HCT116 (cell line): ENCODE results near the gene CREBBP. TPM values are rescaled to one million over a fixed set of nuclear protein-coding genes. Genes with fewer than 3 reads are reported as not detected.

Experiments used
- ATAC-seq: fragments of 200-7000 bp; cut with Tn5 transposase; 2 replicates; pipeline ENCODE4 v1.9.1; 2020; ENCODE audit warnings: mild to moderate bottlenecking, moderate library complexity
- BruUV-seq: library from RNA; stranded (reverse); fragments of 400-500 nt; replicated peaks from 2 replicates; lab custom pipeline; 2021; lab: Mats Ljungman, UMichigan
- CTCF ChIA-PET: fragments of 300-600 bp; sonication (Branson Sonifier 250); formaldehyde crosslinking; loops from one replicate; lab custom pipeline; 2021; ENCODE audit warnings: antibody characterized with exemption; lab: Charles Lee
- POLR2A ChIA-PET: fragments of 300-600, 350-600 bp; sonication (Branson Sonifier 250); formaldehyde crosslinking; loops from one replicate; lab custom pipeline; 2021; ENCODE audit warnings: antibody characterized with exemption; lab: Charles Lee
- RAD21 ChIA-PET, 2 experiments: fragments of 300-600 bp; sonication (Branson Sonifier 250); formaldehyde crosslinking; loops; one replicate each; lab custom pipeline; 2023; ENCODE audit warnings: low total read pairs in 2 of 2; ENCODE audit not compliant: uncharacterized antibody in 2 of 2, unreplicated experiment in 2 of 2, low non-redundant PET in 1 of 2; lab: Charles Lee
- DNase-seq: peaks from one replicate; pipeline ENCODE4 v3.0.0-alpha.2; 2010; ENCODE audit warnings: low read depth, low spot score
- H2AFZ ChIP-seq: fragments of 200-600 bp; shearing (Covaris generic), sonication (generic); 2 replicates; pipeline ENCODE4 v1.6.1; 2017; ENCODE audit warnings: low read depth, mixed run types, mixed read lengths, antibody characterized with exemption, low read length; ENCODE audit not compliant: poor library complexity, severe bottlenecking
- H3K27ac ChIP-seq: 2 replicates; pipeline ENCODE4 v1.5.1; 2012; ENCODE audit warnings: low read depth, low read length
- H3K27me3 ChIP-seq: fragments of 200-600 bp; sonication (generic); 2 replicates; pipeline ENCODE4 v1.6.1; 2016; ENCODE audit warnings: mixed run types, low read length, mixed read lengths; ENCODE audit not compliant: insufficient read depth
- H3K36me3 ChIP-seq, 2 experiments: fragments of 200-500 bp in 1 of 2; fragments of 200-600 bp in 1 of 2; sonication (Bioruptor generic) in 1 of 2; sonication (generic) in 1 of 2; 2 replicates each; pipeline versions ENCODE4 v1.5.1 to v1.6.1; 2014 to 2016; ENCODE audit warnings: low read length in 2 of 2, inconsistent platforms in 1 of 2, mixed read lengths in 1 of 2, mixed run types in 1 of 2; ENCODE audit not compliant: insufficient read depth in 2 of 2, control insufficient read depth in 1 of 2
- H3K4me1 ChIP-seq, 2 experiments: fragments of 200-600 bp in 1 of 2; sonication (generic) in 1 of 2; 2 replicates each; pipeline versions ENCODE4 v1.5.1 to v1.6.1; 2012 to 2017; ENCODE audit warnings: low read length in 2 of 2, inconsistent platforms in 1 of 2, mild to moderate bottlenecking in 1 of 2, mixed read lengths in 1 of 2, mixed run types in 1 of 2, moderate library complexity in 1 of 2; ENCODE audit not compliant: insufficient read depth in 2 of 2, control insufficient read depth in 1 of 2
- H3K4me2 ChIP-seq: fragments of 200-600 bp; sonication (generic); 2 replicates; pipeline ENCODE4 v1.6.1; 2017; ENCODE audit warnings: mixed run types, low read length, mixed read lengths
- H3K4me3 ChIP-seq, 2 experiments: fragments of 200-600 bp in 1 of 2; sonication (generic) in 1 of 2; replicated peaks in 1 of 2; 2 replicates each; pipeline ENCODE4 v1.5.1; 2011 to 2016; ENCODE audit warnings: low read length in 2 of 2, control low read depth in 1 of 2, low read depth in 1 of 2, mild to moderate bottlenecking in 1 of 2, mixed read lengths in 1 of 2, mixed run types in 1 of 2
- H3K79me2 ChIP-seq: fragments of 200-600 bp; sonication (generic); 2 replicates; pipeline ENCODE4 v1.6.1; 2017; ENCODE audit warnings: mild to moderate bottlenecking, mixed run types, low read length, moderate library complexity, mixed read lengths; ENCODE audit not compliant: insufficient read depth
- H3K9ac ChIP-seq: fragments of 200-600 bp; sonication (generic); 2 replicates; pipeline ENCODE4 v1.6.1; 2016; ENCODE audit warnings: low read length, mixed read lengths
- H3K9me2 ChIP-seq: fragments of 200-600 bp; sonication (generic), shearing (Covaris generic); 2 replicates; pipeline ENCODE4 v1.6.1; 2017; ENCODE audit warnings: mixed run types, mild to moderate bottlenecking, moderate library complexity; ENCODE audit not compliant: insufficient read depth
- H3K9me3 ChIP-seq, 2 experiments: fragments of 200-500 bp in 1 of 2; fragments of 200-600 bp in 1 of 2; sonication (Bioruptor generic) in 1 of 2; sonication (generic) in 1 of 2; 2 replicates each; pipeline ENCODE4 v1.6.1; 2014 to 2017; ENCODE audit warnings: low read length in 2 of 2, mixed read lengths in 2 of 2, inconsistent platforms in 1 of 2, low read depth in 1 of 2, mild to moderate bottlenecking in 1 of 2, mixed run types in 1 of 2, moderate library complexity in 1 of 2; ENCODE audit not compliant: control insufficient read depth in 1 of 2, insufficient read depth in 1 of 2
- H4K20me1 ChIP-seq: fragments of 200-600 bp; sonication (generic), shearing (Covaris generic); 2 replicates; pipeline ENCODE4 v1.6.1; 2017; ENCODE audit warnings: mixed run types, mild to moderate bottlenecking, moderate library complexity; ENCODE audit not compliant: insufficient read depth
- ATF3 ChIP-seq: IDR thresholded peaks from 2 replicates; pipeline ENCODE4 v1.6.1; 2012
- CBX3 ChIP-seq: IDR thresholded peaks from 2 replicates; pipeline ENCODE4 v1.6.1; 2012; ENCODE audit warnings: low read depth
- CEBPB ChIP-seq: IDR thresholded peaks from 2 replicates; pipeline ENCODE4 v1.6.1; 2012; ENCODE audit warnings: low read depth
- CTCF ChIP-seq, 3 experiments: fragments of 200-600 bp in 1 of 3; sonication (generic) in 1 of 3; IDR thresholded peaks in 2 of 3; conservative IDR thresholded peaks in 1 of 3; 2 replicates each; pipeline ENCODE4 v1.5.1; 2012 to 2017; ENCODE audit warnings: low read depth in 2 of 3, low read length in 2 of 3, antibody characterized with exemption in 1 of 3, borderline replicate concordance in 1 of 3, control low read depth in 1 of 3, mild to moderate bottlenecking in 1 of 3, mixed read lengths in 1 of 3, mixed run types in 1 of 3, moderate library complexity in 1 of 3; ENCODE audit not compliant: insufficient read depth in 1 of 3
- EGR1 ChIP-seq: IDR thresholded peaks from 2 replicates; pipeline ENCODE4 v1.6.1; 2012; ENCODE audit warnings: low read depth
- JUND ChIP-seq: IDR thresholded peaks from 2 replicates; pipeline ENCODE4 v1.6.1; 2012
- MAX ChIP-seq: IDR thresholded peaks from 2 replicates; pipeline ENCODE4 v1.6.1; 2012
- SIN3A ChIP-seq: IDR thresholded peaks from 2 replicates; pipeline ENCODE4 v1.6.1; 2012; ENCODE audit warnings: low read depth
- SP1 ChIP-seq: IDR thresholded peaks from 2 replicates; pipeline ENCODE4 v1.6.1; 2012; ENCODE audit warnings: low read depth
- TCF7L2 ChIP-seq: IDR thresholded peaks from 2 replicates; pipeline ENCODE4 v1.7.0; 2011; ENCODE audit warnings: borderline replicate concordance, inconsistent platforms; ENCODE audit not compliant: insufficient read depth, insufficient read length; ENCODE audit errors: extremely low read depth
- ZFX ChIP-seq: fragments of 450-650 bp; IDR thresholded peaks from 2 replicates; pipeline ENCODE4 v1.6.1; 2017
- ZNF274 ChIP-seq: fragments of 200-500 bp; sonication (Bioruptor generic); IDR thresholded peaks from 2 replicates; pipeline ENCODE4 v1.6.1; 2014; ENCODE audit warnings: mild to moderate bottlenecking, low read depth, low read length, inconsistent platforms
- intact Hi-C: fragments of 100-400 bp; cut with micrococcal nuclease; formaldehyde crosslinking; loops from 2 replicates; pipeline ENCODE4 v1.10.0; 2022
- total RNA-seq: library from RNA; stranded (reverse); gene quantifications from one replicate; pipeline ENCODE4 v1.2.1, GENCODE V29; 2021; ENCODE audit not compliant: unreplicated experiment
- TF ChIP-seq, protein P1 (sequence below): IDR thresholded peaks from 2 replicates; pipeline ENCODE4 v1.6.1; 2012; ENCODE audit warnings: low read depth

The CREBBP gene
- total RNA-seq, 1 experiment from 2014 or later: 42.7 TPM

- DNase-seq (no peak), ATAC-seq (no peak)
- TF ChIP-seq, protein P1, sequence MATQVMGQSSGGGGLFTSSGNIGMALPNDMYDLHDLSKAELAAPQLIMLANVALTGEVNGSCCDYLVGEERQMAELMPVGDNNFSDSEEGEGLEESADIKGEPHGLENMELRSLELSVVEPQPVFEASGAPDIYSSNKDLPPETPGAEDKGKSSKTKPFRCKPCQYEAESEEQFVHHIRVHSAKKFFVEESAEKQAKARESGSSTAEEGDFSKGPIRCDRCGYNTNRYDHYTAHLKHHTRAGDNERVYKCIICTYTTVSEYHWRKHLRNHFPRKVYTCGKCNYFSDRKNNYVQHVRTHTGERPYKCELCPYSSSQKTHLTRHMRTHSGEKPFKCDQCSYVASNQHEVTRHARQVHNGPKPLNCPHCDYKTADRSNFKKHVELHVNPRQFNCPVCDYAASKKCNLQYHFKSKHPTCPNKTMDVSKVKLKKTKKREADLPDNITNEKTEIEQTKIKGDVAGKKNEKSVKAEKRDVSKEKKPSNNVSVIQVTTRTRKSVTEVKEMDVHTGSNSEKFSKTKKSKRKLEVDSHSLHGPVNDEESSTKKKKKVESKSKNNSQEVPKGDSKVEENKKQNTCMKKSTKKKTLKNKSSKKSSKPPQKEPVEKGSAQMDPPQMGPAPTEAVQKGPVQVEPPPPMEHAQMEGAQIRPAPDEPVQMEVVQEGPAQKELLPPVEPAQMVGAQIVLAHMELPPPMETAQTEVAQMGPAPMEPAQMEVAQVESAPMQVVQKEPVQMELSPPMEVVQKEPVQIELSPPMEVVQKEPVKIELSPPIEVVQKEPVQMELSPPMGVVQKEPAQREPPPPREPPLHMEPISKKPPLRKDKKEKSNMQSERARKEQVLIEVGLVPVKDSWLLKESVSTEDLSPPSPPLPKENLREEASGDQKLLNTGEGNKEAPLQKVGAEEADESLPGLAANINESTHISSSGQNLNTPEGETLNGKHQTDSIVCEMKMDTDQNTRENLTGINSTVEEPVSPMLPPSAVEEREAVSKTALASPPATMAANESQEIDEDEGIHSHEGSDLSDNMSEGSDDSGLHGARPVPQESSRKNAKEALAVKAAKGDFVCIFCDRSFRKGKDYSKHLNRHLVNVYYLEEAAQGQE: no peak
- TF ChIP-seq CEBPB: no peak
- TF ChIP-seq CBX3: no peak
- no peak for TF ChIP-seq MAX
- TF ChIP-seq SP1: no peak
- TF ChIP-seq ZFX: no peak
- no peak for TF ChIP-seq ZNF274
- TF ChIP-seq JUND: no peak
- no peak for TF ChIP-seq SIN3A
- no peak for TF ChIP-seq EGR1
- no peak for TF ChIP-seq TCF7L2
- TF ChIP-seq ATF3: no peak
- no peak for TF ChIP-seq CTCF (IDR thresholded peaks at IDR 0.05 in 2 of 3, conservative IDR thresholded peaks at IDR 0.05 in 1 of 3; ENCODE audit: borderline replicate concordance in 1 of 3, insufficient read depth in 1 of 3, low read depth in 2 of 3, low read length in 2 of 3)
- no peak overlapping the region for H2AFZ ChIP-seq
- H4K20me1 ChIP-seq: peaks cover 37% of the 10 kb centered on the region; the same call in 1 of the 2 replicates
- RAD21 ChIA-PET: no interaction called here
- H3K9me3 ChIP-seq: no peaks in the 10 kb centered on the region
- H3K9ac ChIP-seq: no peak overlapping the region
- POLR2A ChIA-PET: no interaction called here
- H3K4me1 ChIP-seq: peaks cover 16 to 29% of the 10 kb centered on the region in 2 experiments
- no TSS peak for BruUV-seq
- intact Hi-C loops: no loop called here
- H3K27ac ChIP-seq: no peak overlapping the region
- no peak overlapping the region for H3K4me2 ChIP-seq
- CTCF ChIA-PET: no interaction called here
- peaks cover 0 to 4% of the 10 kb centered on the region in 2 experiments; a peak in 1 of 4 replicates for H3K36me3 ChIP-seq
- no peaks in the 10 kb centered on the region for H3K9me2 ChIP-seq
- no peak overlapping the region for H3K4me3 ChIP-seq
- peaks cover 100% of the 10 kb centered on the region for H3K79me2 ChIP-seq
- no peaks in the 10 kb centered on the region for H3K27me3 ChIP-seq
Observed at GRCh38 chr16:3873482-3874173, 6.9 kb downstream of the CREBBP start.
